ENCODE data around the gene SIAH3. TPM values are rescaled to one million over a fixed set of nuclear protein-coding genes. Genes with fewer than 3 reads are reported as not detected.
A peak's percentile ranks its signal among the peaks of the same experiment; 100 is the strongest.

SIAH3 gene
- polyA plus RNA-seq, 1 donor (not counting 4 experiments of a cell fraction or from before 2014, with no cell fraction given), result 0.12 TPM

GRCh38 chr13:45807520-45808099, 43.9 kb downstream of the SIAH3 start:
- H3K4me1 ChIP-seq (ENCODE audit: control insufficient read depth, extremely low read depth, insufficient read depth, low read length), result peaks cover 14% of the 10 kb centered on the region
- dilution Hi-C loops (cut with MboI; ENCODE audit: extremely low pct_ligation_motif_present, low sequenced_read_pairs), result no loop called here
- no peaks in the 10 kb centered on the region for H3K9me1 ChIP-seq (ENCODE audit: control insufficient read depth, extremely low read depth, insufficient read depth, low read length)
- no peak overlapping the region for H3K4me3 ChIP-seq (ENCODE audit: control insufficient read depth in 2 of 3, extremely low read depth in 1 of 3, insufficient read depth in 2 of 3, low read depth in 1 of 3, low read length in 3 of 3)
- no peaks in the 10 kb centered on the region for H3K27me3 ChIP-seq (ENCODE audit: control insufficient read depth, extremely low read depth, insufficient read depth, low read length)
- FAIRE-seq (peak; percentile 94), DNase-seq (ENCODE audit: low read depth, low spot score) (peak; percentile 17)
- no peak overlapping the region for H3K4me2 ChIP-seq (ENCODE audit: control insufficient read depth, extremely low read depth, insufficient read depth, low read depth, low read length)
- no peak overlapping the region for H3K9ac ChIP-seq (ENCODE audit: control insufficient read depth, extremely low read depth, insufficient read depth, low read length)
- H2AFZ ChIP-seq (ENCODE audit: control insufficient read depth, low read length), result no peak overlapping the region
- H3K9me3 ChIP-seq (ENCODE audit: control insufficient read depth, low read depth, low read length), result no peaks in the 10 kb centered on the region
- H4K20me1 ChIP-seq (ENCODE audit: control insufficient read depth, extremely low read depth, insufficient read depth, low read length), result no peaks in the 10 kb centered on the region
- peak; percentile 55 to 93 (median 70) for TF ChIP-seq CTCF (optimal IDR thresholded peaks at IDR 0.05 in 1 of 3, IDR thresholded peaks at IDR 0.05 in 1 of 3, conservative IDR thresholded peaks at IDR 0.05 in 1 of 3; ENCODE audit: extremely low read depth in 1 of 3, insufficient read depth in 2 of 3, low read length in 3 of 3)
- no peak for TF ChIP-seq EZH2 (IDR thresholded peaks at IDR 0.05; ENCODE audit: low read length)
- no peaks in the 10 kb centered on the region for H3K36me3 ChIP-seq (ENCODE audit: control insufficient read depth in 2 of 2, extremely low read depth in 1 of 2, insufficient read depth in 2 of 2, low read length in 2 of 2)
- no peak overlapping the region for H3K27ac ChIP-seq (ENCODE audit: control insufficient read depth, insufficient read depth, low read length)
- H3K79me2 ChIP-seq (ENCODE audit: control insufficient read depth, insufficient read depth, low read length), result no peaks in the 10 kb centered on the region

GRCh38 chr13:45800485-45800884, 51.1 kb downstream of the SIAH3 start:
- dilution Hi-C loops (cut with MboI; ENCODE audit: extremely low pct_ligation_motif_present, low sequenced_read_pairs), result no loop called here
- H3K79me2 ChIP-seq (ENCODE audit: control insufficient read depth, insufficient read depth, low read length), result no peaks in the 10 kb centered on the region
- no peaks in the 10 kb centered on the region for H3K36me3 ChIP-seq (ENCODE audit: control insufficient read depth in 2 of 2, extremely low read depth in 1 of 2, insufficient read depth in 2 of 2, low read length in 2 of 2)
- H3K9me1 ChIP-seq (ENCODE audit: control insufficient read depth, extremely low read depth, insufficient read depth, low read length), result no peaks in the 10 kb centered on the region
- H3K4me1 ChIP-seq (ENCODE audit: control insufficient read depth, extremely low read depth, insufficient read depth, low read length), result no peaks in the 10 kb centered on the region
- H3K9ac ChIP-seq (ENCODE audit: control insufficient read depth, extremely low read depth, insufficient read depth, low read length), result no peak overlapping the region
- H3K9me3 ChIP-seq (ENCODE audit: control insufficient read depth, low read depth, low read length), result no peaks in the 10 kb centered on the region
- H3K27ac ChIP-seq (ENCODE audit: control insufficient read depth, insufficient read depth, low read length), result no peak overlapping the region
- H3K27me3 ChIP-seq (ENCODE audit: control insufficient read depth, extremely low read depth, insufficient read depth, low read length), result no peaks in the 10 kb centered on the region
- no peak for TF ChIP-seq EZH2 (IDR thresholded peaks at IDR 0.05; ENCODE audit: low read length)
- no peak for TF ChIP-seq CTCF (optimal IDR thresholded peaks at IDR 0.05 in 1 of 3, IDR thresholded peaks at IDR 0.05 in 1 of 3, conservative IDR thresholded peaks at IDR 0.05 in 1 of 3; ENCODE audit: extremely low read depth in 1 of 3, insufficient read depth in 2 of 3, low read length in 3 of 3)
- DNase-seq (ENCODE audit: low read depth, low spot score), result no peak
- H2AFZ ChIP-seq (ENCODE audit: control insufficient read depth, low read length), result no peak overlapping the region
- no peak for FAIRE-seq
- H3K4me3 ChIP-seq (ENCODE audit: control insufficient read depth in 2 of 3, extremely low read depth in 1 of 3, insufficient read depth in 2 of 3, low read depth in 1 of 3, low read length in 3 of 3), result no peak overlapping the region
- H4K20me1 ChIP-seq (ENCODE audit: control insufficient read depth, extremely low read depth, insufficient read depth, low read length), result no peaks in the 10 kb centered on the region
- no peak overlapping the region for H3K4me2 ChIP-seq (ENCODE audit: control insufficient read depth, extremely low read depth, insufficient read depth, low read depth, low read length)
